ENCODE data around the gene EIPR1.

The EIPR1 gene

DNA sequence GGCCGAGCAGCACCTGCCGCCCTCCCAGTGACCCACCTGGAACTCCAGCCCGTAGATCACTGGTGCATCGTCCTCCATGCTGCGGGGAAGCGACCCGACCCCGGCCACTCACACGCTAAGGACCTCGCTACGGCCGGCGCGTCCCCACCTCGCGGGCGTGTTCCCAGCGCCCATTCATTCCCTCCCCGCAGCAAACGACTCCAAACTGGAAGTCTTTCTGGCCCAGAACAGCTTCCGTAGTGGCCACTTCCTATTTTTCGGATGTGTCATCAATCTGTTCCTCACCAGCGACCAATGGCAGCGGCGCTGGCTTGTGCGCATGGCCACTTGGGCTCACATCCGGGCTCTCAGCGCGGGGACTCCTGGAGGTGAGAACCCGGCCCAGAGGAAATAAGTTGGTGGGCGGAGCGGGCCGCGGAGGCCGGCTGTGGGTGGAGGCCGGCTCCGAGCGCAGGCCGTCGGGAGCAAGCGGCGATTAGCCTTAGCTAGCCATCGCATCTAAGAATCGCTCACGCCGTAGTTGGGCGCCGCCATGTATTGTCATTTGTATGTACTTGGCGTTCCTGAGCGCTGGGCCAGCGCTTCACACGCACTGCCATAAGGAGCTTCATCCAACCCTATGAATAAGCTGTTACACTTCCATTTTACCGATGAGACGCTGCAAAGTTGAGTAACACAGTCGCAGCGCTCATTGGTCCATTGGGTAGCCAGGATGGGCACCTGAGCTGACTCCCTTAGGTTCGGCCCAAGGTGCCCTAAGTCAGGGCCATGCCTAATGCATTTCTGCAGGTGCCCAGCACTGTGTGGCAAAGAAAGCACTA is at the start of gene EIPR1:
Gene EIPR1, minus strand, starts transcription at position 207 of the 821 bp plus-strand sequence. Its CDS starts 129 bp downstream, at position 78.
- DNase-seq: peak; percentile 93

DNA sequence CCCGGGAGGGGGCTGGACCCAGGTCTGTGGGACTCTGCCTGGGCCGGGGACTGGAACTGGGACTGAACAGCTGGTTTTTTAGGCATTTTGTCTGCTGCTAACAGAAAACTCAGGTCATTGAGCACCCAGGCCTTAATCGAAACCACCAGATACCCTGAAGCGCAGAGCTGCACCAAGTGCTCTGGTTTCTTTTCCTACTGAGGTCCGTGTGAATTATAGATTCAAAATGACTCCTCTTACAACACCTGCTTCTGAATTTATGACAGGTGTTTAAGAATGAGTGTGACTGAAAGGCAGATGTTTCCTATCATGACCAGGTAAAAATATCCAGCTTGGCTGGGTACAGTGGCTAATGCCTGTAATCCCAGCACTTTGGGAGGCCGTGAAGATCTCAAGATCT is 49.7 kb upstream of the EIPR1 start:
- DNase-seq: no peak

DNA sequence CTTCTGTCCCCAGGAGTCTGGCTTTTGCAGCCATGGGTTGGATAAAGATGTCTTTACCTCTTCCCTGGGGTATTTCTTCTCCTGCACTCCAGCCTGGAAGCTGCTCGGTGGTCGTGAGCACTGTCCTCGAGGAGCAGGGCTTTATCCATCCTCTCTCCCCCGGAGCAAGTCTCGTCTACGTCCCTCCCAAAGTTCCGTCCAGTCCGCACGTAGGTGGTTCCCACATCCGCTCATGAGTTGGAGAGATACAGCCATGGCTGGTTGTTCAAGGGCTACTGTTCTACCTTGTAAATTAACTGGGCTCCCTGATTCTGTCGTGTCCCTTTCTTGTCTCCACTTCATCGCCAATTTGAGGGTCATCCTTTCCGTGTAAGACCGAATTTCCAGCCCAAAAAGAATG is 49.0 kb upstream of the EIPR1 start:
- no peak for DNase-seq

DNA sequence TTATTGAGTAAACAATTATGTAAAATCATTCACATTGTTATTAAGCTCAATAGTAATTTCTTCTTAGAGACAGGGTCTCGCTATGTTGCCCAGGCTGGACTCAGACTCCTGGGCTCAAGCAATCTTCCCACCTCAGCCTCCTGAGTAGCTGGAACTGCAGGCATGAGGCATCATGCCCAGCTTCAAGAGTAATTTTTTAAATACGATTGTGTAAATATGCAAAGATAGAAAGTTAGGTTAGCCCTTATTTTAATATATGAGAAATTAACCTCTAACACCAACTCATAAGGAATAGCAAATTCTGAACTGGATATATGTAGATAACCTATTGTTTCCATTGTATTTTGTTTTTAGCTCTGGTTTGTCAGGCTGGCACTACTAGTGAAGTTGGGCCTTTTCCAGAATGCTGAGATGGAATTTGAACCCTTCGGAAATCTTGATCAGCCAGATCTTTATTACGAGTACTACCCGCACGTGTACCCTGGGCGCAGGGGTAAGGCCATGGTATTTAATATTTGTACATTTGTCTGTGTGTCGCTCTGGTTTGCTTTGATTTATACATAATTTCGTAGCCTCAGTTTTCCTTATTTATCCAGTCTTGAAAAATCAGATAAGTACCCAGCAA is 46.7 kb upstream of the EIPR1 start:
- no peak for DNase-seq

DNA sequence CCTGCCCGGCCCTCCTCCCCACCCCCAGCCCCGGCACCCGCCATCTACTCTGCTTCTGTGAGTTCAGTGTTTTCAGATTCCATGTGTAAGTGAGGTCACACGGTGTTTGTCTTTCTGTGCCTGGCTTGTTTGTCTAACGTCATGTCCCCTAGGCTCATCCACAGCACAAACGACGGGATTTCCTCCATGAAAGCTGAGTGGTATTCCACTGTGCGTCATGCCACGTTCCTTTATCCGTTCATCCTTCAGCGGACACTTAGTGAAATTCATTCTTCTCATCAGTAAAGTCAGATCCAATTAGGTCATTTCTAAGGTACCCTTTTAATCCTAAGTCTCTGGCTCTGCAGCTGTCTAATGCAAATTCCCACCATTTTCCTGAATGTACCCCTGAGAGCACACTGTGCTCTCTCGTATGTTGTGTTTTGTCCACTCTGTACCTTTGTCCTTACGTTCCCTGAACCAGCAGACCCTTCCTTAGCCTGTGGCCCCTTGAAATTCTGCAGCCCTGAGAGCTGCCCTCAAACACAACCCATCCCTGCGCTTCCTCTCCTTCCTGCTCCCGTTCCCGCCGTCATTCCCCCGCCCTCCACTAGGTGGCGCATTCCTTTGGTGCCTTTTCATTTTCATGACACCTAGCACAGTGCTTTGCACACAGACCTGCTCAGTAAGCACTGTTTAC is 46.0 kb upstream of the EIPR1 start:
- peak; percentile 79 for DNase-seq

DNA sequence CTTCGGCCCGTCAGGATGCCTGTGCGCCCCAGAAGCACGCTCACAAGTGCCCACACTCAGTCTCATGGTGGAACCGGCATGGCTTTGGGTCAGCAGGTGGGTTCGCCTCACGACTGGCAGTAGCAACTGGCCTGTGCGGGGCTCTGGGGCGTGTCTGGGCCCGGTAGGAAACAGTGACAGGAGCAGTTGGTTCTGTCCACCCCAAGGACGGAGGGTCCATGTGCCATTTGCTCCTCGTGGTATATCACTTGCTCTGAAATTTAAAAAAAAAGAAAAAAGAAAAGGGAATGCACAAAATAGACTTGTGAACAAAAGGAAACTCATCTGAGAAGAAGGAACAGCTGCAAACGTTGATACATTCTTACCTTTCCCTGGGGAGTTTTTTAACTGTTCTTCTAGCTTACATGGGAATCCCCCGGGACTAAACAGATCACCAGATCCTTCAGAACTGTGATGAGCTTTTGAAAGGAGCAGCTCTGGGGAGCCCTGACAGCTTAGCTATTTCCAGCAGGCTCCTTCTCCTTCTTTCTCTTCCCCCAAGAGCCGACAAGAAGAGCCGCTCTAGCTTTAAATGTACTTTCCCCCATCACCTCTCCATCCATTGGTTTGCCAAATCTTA is 44.7 kb upstream of the EIPR1 start:
- DNase-seq: no peak

DNA sequence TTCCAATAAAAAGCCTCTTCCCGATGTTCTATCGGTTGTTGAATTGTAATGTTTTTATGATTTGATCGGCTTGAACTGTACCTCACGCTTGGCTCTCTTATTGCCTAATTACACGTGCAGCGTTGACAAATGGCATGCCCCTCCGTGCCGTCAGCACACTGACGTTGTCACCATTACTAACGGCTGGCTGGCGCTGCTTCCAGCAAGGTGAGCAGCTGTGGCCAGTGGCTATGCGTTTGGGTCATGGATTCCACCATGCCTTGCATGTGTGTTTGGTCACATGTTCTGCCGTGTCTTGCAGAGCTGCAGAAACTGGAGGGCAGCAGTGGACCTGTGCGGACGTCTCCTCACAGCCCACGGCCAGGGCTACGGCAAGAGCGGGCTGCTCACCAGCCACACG is 44.0 kb upstream of the EIPR1 start:
- DNase-seq: no peak

DNA sequence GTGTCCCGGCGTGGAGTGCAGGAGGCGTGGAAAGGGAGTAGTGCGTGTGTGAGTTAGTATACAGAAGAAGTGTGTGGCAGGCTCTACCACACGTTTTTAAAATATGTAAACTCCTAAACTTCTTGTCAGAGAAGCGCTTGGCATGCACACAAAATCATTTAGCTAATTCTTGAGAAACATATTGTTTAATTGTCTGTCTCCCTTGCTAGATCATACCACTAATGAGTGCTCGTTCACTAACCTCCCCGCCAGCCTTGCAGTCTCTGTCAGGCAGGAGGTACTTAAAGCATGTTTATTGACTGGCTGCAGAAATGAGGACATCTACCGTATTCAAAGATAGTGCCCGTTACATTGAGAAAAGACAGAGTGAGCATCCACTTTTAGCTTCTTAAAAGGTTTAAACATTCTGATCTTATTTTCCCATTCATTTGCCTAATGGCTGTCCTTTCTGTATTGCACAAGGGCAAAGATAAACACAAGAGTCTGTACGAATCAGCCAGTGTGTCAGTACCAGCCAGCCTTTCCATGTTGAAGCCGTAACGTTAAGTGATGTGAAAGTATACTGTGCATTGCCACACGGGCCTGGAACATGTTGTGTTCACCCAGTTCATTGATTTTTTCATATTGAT is 43.3 kb upstream of the EIPR1 start:
- no peak for DNase-seq

DNA sequence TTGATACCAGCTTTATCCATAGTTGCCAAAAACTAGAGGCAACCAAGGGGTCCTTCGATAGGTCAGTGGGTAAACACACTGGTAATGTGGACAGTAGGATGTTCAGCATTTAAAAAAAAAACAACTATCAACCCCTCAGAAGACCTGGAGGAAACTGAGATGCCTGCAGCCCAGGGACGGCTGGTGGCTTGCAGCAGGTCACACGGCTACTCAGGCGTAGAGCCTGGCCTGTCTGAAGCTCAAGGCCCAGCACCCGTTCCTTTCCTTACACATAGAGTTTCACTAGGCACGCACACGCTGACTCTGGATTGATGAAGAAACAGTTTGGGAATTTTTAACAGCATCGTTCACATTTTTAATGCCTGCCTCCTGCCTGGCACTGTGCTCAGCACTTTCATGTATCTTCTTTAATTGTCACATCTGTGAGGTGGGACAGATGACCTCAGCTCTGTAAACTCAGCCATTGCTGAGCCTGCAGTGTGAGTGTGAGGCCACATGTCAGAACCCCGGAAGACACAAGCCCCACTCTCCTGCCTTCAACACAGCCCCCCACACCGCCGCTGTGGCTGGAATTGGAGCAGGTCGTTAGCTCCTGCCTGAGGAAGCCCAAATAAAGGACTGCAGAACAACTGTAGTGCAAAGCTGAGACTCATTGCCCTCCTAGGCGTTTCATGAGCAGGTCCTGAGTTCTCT is 42.6 kb upstream of the EIPR1 start:
- DNase-seq: no peak

DNA sequence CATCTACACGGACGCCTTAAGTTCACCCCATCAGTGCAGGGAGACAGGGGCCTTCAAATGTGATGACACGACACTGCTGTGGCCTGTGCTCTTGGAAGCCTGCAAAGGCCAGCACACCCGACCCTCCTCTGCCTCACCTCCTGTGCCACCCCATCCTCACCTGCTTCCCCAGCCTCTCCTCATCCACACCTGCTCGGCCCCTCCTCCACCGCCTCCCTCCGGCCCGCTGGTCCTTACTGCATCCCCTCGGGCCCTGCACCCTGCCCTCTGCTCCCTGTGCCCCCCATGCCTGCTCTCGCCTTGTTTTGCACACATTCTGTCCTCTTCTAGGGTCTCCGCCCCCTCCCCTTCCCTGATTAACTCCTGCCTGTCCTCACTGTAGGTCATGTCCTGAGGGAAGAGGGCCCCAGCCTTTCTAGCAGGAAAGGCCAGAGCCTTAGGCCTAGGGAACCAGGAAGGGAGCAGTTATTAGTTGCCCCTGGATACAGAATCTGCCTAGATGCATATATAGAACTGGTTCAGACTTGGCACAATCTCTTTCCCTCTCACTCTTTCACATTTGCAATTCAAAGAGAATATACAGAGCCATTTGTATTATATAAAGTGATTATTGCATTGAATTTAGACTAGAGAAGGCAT is 41.3 kb upstream of the EIPR1 start:
- DNase-seq: no peak

DNA sequence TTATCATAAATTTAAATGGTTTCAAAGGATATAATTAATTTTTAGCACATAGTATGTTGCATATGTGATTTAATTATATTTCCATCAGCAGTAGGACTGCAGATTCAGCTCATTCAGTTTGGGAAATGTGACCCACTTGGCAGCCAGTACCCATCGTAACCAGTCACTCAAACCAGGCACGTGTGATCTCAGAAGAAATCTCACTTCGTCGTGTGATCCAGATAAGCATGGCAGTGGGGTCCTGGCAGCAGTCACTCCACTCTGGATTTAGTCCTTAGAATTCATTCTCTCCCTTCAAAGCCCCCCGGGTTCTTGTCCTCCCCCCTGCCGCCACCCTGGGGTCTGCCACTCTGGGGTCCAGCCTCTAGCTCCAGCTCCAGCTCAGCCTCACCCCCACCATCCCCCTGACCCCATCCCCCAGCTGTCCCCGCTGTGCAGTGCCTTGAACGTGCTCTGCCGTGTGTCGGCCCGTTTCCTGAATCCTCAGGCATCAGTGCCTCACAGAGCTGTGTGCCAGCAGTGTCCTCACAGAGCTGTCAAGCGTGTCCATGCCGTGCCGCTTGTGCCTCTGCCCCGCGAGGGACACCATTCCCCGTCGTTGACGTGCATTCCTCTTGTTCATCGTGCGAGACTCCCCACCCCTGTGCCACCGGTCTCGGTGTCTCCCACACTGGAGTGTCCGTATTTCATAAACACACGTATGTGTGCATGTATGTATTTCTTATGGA is 36.7 kb upstream of the EIPR1 start:
- no peak for DNase-seq

DNA sequence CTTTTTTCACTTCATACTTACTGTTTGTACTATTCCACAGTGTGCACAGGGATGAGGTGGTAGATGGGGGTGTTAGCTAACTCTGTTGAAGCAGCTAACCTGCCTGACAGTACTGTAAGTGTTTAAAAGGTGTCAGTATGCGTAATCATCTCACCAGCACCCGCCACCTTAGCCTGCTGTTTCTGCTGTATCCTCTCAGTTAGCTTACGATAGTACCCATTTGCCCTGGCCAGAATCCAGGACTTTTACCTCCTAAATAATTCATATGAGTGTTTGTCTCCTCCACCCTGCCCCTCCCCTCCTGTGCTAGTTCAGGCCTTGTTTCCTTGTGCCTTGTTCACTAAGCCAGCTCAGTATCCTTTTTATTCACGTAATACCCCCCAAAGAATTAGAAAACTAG is 36.1 kb upstream of the EIPR1 start:
- DNase-seq: no peak

DNA sequence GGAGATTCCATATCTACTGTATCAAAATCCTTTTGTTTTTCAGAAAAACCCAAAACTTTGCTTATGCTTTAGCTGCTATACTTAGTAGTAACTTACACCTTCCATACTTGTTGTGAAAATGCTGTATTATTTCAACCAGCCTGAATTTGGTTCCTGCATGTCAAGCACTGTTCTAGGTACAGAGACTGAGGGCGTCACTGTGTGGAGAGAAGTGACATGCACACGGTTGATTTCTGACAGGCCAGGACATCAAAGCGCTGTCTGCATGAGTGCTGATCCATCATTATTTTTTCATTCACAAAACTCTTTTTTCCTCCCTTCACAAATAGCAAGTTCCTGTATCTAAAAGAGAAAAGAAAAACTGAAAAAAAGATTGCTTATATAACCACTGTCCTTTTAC is 33.5 kb upstream of the EIPR1 start:
- no peak for DNase-seq

DNA sequence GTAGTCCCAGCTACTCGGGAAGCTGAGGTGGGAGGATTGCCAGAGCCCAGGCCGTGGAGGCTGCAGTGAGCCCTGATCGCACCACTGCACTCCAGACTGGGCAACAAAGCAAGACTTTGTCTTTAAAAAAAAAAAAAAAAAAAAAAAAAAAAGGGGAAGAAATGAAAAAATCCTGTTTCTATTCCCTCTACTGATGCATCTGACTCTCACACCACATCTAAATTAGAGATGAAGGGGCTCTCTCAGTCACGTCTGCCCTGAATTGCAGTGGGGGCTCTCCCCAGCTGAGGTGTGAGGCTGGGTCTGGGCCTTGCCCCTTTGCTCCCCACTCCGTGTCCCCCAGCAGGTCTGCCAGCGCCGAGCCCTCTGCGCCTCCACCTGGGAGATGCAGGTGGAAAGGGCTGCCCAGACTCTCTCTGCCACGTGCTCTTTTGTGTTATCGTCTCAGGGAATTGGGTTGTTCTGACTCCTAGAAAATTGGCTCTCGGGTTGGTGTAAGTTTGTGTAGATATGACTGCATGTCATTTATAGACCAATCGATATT is 32.1 kb upstream of the EIPR1 start:
- no peak for DNase-seq

DNA sequence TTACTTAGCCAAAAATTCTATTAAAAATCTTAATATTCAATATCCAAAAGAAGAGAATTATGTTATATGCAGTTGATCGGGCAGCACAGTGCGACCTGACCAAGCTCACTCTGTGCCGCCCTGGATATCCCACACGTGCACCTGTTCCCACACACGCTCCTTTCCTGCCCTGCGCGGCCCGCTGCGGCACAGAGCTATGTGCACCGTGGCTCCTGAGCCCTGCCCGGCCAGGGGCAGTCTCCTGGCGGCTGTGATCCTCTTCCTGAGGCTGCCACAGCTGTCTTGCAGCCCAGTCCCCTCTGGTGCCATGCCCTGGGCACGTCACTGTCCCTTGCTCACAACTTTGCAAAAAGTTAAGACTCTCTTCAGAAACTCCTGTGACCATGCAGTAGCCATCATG is 31.2 kb upstream of the EIPR1 start:
- DNase-seq: no peak

DNA sequence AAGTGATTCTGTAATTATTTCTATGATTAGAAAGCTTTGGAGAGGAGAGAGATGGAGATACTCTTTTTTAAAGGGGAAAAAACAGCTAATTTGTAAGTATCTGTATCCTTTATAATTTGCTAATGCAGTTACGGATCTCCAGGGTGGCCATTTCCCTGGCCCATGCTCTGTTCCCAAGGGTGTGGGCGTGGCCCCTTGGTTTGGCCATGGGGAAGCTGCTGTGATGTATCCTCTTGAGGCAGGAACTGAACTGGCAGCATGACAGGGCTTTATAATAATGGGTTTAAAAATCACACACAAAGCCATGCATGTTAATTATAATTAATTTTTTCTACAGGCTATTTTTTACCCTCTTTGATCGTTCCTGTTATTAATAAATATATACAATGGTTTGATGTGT is 28.9 kb upstream of the EIPR1 start:
- DNase-seq: no peak

DNA sequence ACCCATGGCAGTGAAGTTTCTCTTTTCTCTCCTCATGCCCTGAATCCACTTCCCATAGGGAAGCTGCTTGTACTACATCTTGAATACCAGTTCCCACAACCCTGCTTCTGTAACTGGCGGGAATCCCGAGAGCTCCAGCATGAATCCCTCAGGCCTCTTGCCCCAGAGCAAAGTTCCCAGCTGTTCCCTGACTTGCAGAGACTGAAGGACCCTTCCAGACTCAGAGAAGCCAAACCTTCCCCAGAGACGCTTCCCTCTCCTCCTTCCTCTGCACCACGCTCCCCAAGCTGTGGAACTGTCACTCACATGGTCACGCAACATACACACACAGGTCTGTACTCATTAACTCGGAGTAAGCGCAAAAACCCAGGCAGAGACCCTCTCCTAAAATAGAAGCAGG is 28.3 kb upstream of the EIPR1 start:
- no peak for DNase-seq

DNA sequence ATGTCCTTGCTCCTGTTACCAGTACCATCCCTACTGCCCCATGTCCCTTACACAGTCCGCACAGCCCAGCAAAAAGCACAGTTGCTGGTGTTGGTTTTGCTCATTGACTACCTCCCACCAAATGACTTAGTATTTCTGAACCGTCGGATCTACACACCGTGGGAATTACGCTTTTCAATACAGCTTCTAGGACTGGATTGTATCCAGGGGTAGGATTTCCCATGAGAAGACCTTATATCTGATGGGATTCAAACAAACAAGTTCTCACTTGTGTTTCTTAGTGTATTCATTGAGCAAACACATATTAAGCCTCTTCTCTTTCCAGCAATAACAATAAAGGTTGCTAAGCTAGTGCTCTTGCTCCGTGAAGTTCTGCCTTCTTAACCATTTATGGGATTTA is 27.7 kb upstream of the EIPR1 start:
- no peak for DNase-seq

DNA sequence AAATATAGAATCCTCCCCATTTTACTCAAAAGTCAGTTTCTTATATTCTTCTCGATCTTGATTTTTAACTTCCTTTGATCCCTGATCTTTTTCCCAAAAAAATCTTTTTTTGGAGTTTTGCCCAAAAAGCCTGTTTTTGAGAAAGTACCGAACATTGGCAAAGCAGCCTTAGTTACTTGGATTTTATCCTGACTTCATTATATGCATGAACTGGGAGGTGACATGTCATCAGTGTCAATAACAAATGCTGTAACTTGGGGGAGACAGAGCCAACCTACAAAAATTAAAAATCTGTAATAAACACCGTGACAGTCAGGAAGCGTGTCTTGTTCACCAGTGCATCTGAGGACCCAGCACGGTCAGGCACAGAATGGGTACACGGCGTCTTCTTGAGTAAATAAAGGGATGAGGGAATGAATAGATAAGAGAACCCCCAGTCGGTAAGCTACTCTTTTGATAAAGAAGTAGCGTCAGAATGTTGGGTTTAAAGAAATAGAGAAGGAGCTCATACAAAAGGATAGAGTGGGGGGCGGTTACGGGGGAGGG is 26.8 kb upstream of the EIPR1 start:
- DNase-seq: no peak

DNA sequence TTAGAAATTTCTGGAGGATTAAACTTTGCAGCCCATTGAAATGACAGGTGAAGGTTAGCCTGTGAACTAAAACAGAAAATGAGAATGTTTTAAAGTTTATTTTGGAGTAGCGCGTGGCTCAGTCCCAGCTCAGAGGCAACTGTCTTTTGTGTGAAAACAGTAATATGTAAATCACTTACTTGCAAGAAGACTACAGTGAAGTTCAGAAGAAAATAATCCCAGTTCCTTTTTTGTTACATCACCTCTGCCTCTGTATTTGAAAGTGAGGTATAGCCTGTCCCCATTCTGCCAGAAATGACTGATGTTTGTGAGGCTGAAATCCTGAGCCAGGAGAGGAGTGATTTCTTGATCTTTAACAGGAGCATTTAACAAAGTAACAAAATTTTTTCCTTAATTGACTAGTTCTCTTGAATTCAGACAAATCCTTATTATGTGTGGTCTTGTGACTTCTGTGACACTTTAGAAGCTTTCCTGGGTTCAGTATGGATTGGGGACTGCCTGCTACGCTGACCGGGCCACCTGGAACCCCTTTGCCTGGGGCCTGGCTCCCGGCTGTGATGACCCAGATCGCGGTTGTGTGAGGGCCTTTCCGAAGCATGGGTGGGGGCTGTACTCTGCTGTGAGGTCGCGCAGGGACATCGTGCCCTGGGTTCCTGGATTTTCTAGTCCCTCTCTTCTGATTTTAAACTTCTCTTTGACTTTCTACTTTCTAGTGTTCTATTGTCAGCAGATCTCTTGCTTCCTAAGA is 26.1 kb upstream of the EIPR1 start:
- DNase-seq: no peak
